Transverse colon (tissue), 4 donors: Measurements from ENCODE around the gene BRF1. TPM values are rescaled to one million over a fixed set of nuclear protein-coding genes. Genes with fewer than 3 reads are reported as not detected.

Experiments
- DNase-seq: peaks from one replicate; pipeline ENCODE4 v3.0.0-alpha.2; 2019
- H3K27ac ChIP-seq, 4 donors: fragments of 200-600 bp; sonication (generic); 2 replicates each; pipeline ENCODE4 v1.5.1; 2016 to 2018; ENCODE audit warnings: inconsistent platforms in 4 of 4
- H3K27me3 ChIP-seq: fragments of 200-600 bp; sonication (generic); 2 replicates; pipeline ENCODE4 v1.5.1; 2017; ENCODE audit warnings: inconsistent platforms
- H3K36me3 ChIP-seq, 4 donors: fragments of 200-600 bp; sonication (generic); 2 replicates each; pipeline ENCODE4 v1.5.1; 2017 to 2019; ENCODE audit warnings: inconsistent platforms in 4 of 4
- H3K4me1 ChIP-seq, 4 donors: fragments of 200-600 bp; sonication (generic); 2 replicates each; pipeline ENCODE4 v1.5.1; 2017 to 2020; ENCODE audit warnings: inconsistent platforms in 4 of 4
- H3K4me3 ChIP-seq, 4 donors: fragments of 200-600 bp; sonication (generic); 1 replicate in 1 of 4; 2 replicates in 3 of 4; pipeline versions ENCODE4 v1.5.1 to v1.6.1; 2017 to 2019; ENCODE audit warnings: inconsistent platforms in 4 of 4
- H3K9me3 ChIP-seq, 2 donors: fragments of 200-600 bp; sonication (generic); 2 replicates each; pipeline ENCODE4 v1.5.1; 2017 to 2019; ENCODE audit warnings: inconsistent platforms in 2 of 2
- CTCF ChIP-seq, 5 experiments: fragments of 200-600 bp in 3 of 5; fragments of 450-650 bp in 2 of 5; sonication (generic) in 3 of 5; IDR thresholded peaks; 1 replicate in 2 of 5; 2 replicates in 3 of 5; pipeline ENCODE4 v1.5.1; 2016 to 2017; ENCODE audit warnings: antibody characterized with exemption in 5 of 5, inconsistent platforms in 3 of 5, mild to moderate bottlenecking in 2 of 5, moderate library complexity in 1 of 5
- EP300 ChIP-seq: sonication (generic); formaldehyde crosslinking; IDR thresholded peaks from one replicate; pipeline ENCODE4 v1.6.1; 2017; ENCODE audit warnings: antibody characterized with exemption, low read depth
- POLR2A ChIP-seq: fragments of 450-650 bp; IDR thresholded peaks from one replicate; pipeline ENCODE4 v1.6.1; 2016; ENCODE audit warnings: antibody characterized with exemption, mild to moderate bottlenecking, moderate library complexity
- POLR2AphosphoS5 ChIP-seq, 3 donors: sonication (generic); formaldehyde crosslinking; IDR thresholded peaks; one replicate each; pipeline ENCODE4 v1.6.1; 2016; ENCODE audit warnings: antibody characterized with exemption in 3 of 3
- WGBS, 2 donors: methylation state at CpG; one replicate each; pipeline ENCODE4 v1.1.5; 2018; ENCODE audit warnings: low coverage in 1 of 2; 5-methylcytosine and 5-hydroxymethylcytosine counted together
- in situ Hi-C, 4 donors: fragments of 200-750 bp; cut with MboI; loops; one replicate each; pipeline versions ENCODE4 v1.15.0 to v1.15.1; 2017; ENCODE audit warnings: low sequenced_read_pairs in 3 of 4, low pct_ligation_motif_present in 1 of 4, low pct_unique_long_range_greater_than_20kb in 1 of 4
- intact Hi-C: fragments of 100-400 bp; cut with DNase I; formaldehyde crosslinking; loops from one replicate; pipeline ENCODE4 v1.15.1; 2023; ENCODE audit warnings: low total_unique reads
- total RNA-seq, 4 donors: library from RNA; depleted of rRNA; stranded (reverse); fragments of >200 nt; gene quantifications; one replicate each; pipeline ENCODE4 v1.1.0, GENCODE V29; 2016

The BRF1 gene
- total RNA-seq, 4 donors from 2014 or later, result 36.2 to 93.9 (median 62.6) TPM

GRCh38 chr14:105271224-105271890, 29.4 kb downstream of the BRF1 start:
- TF ChIP-seq POLR2A (no peak), CTCF (IDR thresholded peaks at IDR 0.05) (no peak), EP300 (no peak), POLR2AphosphoS5 (IDR thresholded peaks at IDR 0.05) (no peak)
- H3K4me1 ChIP-seq, result no peaks in the 10 kb centered on the region
- no peak for DNase-seq
- no peaks in the 10 kb centered on the region for H3K9me3 ChIP-seq
- H3K36me3 ChIP-seq, result no peaks in the 10 kb centered on the region
- intact Hi-C loops (no loop called here), in situ Hi-C loops (no loop called here)
- no peak overlapping the region for H3K4me3 ChIP-seq
- 91% methylated on average over 14 of the region's 22 CpGs; no CpG with 5 or more reads in 1 of the 2 donors for WGBS, 2 donors
- no peaks in the 10 kb centered on the region for H3K27me3 ChIP-seq
- H3K27ac ChIP-seq, result no peak overlapping the region

GRCh38 chr14:105269405-105269804, 31.4 kb downstream of the BRF1 start:
- in situ Hi-C loops (no loop called here), intact Hi-C loops (no loop called here)
- DNase-seq, result no peak
- Histone ChIP-seq H3K27me3 (no peaks in the 10 kb centered on the region), H3K27ac (no peak overlapping the region), H3K9me3 (no peaks in the 10 kb centered on the region), H3K4me1 (no peaks in the 10 kb centered on the region), H3K4me3 (no peak overlapping the region), H3K36me3 (no peaks in the 10 kb centered on the region)
- WGBS, 2 donors, result 90% methylated on average over 9 of the region's 11 CpGs; no CpG with 5 or more reads in 1 of the 2 donors
- TF ChIP-seq POLR2AphosphoS5 (IDR thresholded peaks at IDR 0.05) (no peak), EP300 (no peak), CTCF (IDR thresholded peaks at IDR 0.05) (no peak), POLR2A (no peak)

- Histone ChIP-seq H3K27me3 (no peaks in the 10 kb centered on the region), H3K4me3 (no peak overlapping the region), H3K9me3 (no peaks in the 10 kb centered on the region), H3K27ac (no peak overlapping the region), H3K4me1 (no peaks in the 10 kb centered on the region), H3K36me3 (peaks cover 0 to 4% (median 0%) of the 10 kb centered on the region in 4 donors)
- WGBS, 2 donors, result 93 to 100% methylated on average over 3 to 18 of the region's 18 CpGs
- no peak for DNase-seq
- no peak for TF ChIP-seq EP300
- TF ChIP-seq CTCF (IDR thresholded peaks at IDR 0.05), result no peak
- intact Hi-C loops (no loop called here), in situ Hi-C loops (no loop called here)
Measured at GRCh38 chr14:105268736-105269354, 32.0 kb downstream of the BRF1 start.

- Histone ChIP-seq H3K27ac (no peak overlapping the region), H3K9me3 (no peaks in the 10 kb centered on the region), H3K27me3 (no peaks in the 10 kb centered on the region), H3K4me1 (no peaks in the 10 kb centered on the region), H3K4me3 (no peak overlapping the region), H3K36me3 (peaks cover 0 to 4% (median 0%) of the 10 kb centered on the region in 4 donors)
- TF ChIP-seq EP300 (no peak), CTCF (IDR thresholded peaks at IDR 0.05) (peak in 2 of 5 experiments; percentile 3 to 17)
- WGBS, 2 donors, result 88% methylated on average over 20 of the region's 21 CpGs; no CpG with 5 or more reads in 1 of the 2 donors
- in situ Hi-C loops (no loop called here), intact Hi-C loops (no loop called here)
- no peak for DNase-seq
Measured at GRCh38 chr14:105267820-105268548, 32.8 kb downstream of the BRF1 start.
